ENCODE results near the gene ANAPC10. TPM values are rescaled to one million over a fixed set of nuclear protein-coding genes. Genes with fewer than 3 reads are reported as not detected.

The ANAPC10 gene
- total and polyA plus RNA-seq, 4 donors: 17.8 to 53.7 (median 21.6) TPM

DNA sequence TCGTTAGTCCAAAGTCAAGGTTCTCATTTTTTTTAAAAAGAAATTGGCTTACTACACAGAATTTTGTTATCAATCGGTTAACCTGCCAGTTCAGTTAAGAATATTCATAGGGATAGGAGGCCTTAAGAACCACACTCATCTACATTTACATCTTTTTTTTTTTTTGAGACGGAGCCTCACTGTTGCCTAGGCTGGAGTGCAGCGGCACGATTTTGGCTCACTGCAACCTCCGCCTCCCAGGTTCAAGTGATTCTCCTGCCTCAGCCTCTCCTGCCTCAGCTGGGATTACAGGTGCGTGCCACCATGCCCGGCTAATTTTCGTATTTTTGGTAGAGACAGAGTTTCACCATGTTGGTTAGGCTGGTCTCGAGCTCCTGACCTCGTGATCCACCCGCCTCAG lies 33.9 kb upstream of the ANAPC10 start:
- no peak overlapping the region for H3K9ac ChIP-seq (ENCODE audit: insufficient read depth in 1 of 2, low read length in 2 of 2)
- no peaks in the 10 kb centered on the region for H3K9me3 ChIP-seq (ENCODE audit: control insufficient read depth in 4 of 4, insufficient read depth in 3 of 4, low read length in 3 of 4)
- H3K36me3 ChIP-seq (ENCODE audit: control insufficient read depth in 4 of 4, insufficient read depth in 4 of 4, low read length in 4 of 4): peaks cover 1 to 11% (median 4%) of the 10 kb centered on the region in 4 donors
- H3K27ac ChIP-seq (ENCODE audit: low read depth in 1 of 2, low read length in 1 of 2): no peak overlapping the region
- no peaks in the 10 kb centered on the region for H3K27me3 ChIP-seq (ENCODE audit: control insufficient read depth in 3 of 3, insufficient read depth in 3 of 3, low read length in 2 of 3)
- no peak overlapping the region for H3K4me3 ChIP-seq
- 92 to 95% methylated on average over 12 of the region's 12 CpGs for WGBS, 2 donors
- H3K4me1 ChIP-seq (ENCODE audit: control insufficient read depth in 5 of 5, insufficient read depth in 5 of 5, low read length in 5 of 5): peaks cover 0 to 1% (median 0%) of the 10 kb centered on the region in 5 donors
- TF ChIP-seq, protein P1, sequence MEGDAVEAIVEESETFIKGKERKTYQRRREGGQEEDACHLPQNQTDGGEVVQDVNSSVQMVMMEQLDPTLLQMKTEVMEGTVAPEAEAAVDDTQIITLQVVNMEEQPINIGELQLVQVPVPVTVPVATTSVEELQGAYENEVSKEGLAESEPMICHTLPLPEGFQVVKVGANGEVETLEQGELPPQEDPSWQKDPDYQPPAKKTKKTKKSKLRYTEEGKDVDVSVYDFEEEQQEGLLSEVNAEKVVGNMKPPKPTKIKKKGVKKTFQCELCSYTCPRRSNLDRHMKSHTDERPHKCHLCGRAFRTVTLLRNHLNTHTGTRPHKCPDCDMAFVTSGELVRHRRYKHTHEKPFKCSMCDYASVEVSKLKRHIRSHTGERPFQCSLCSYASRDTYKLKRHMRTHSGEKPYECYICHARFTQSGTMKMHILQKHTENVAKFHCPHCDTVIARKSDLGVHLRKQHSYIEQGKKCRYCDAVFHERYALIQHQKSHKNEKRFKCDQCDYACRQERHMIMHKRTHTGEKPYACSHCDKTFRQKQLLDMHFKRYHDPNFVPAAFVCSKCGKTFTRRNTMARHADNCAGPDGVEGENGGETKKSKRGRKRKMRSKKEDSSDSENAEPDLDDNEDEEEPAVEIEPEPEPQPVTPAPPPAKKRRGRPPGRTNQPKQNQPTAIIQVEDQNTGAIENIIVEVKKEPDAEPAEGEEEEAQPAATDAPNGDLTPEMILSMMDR (IDR thresholded peaks at IDR 0.05; ENCODE audit: control extremely low read depth, extremely low read depth): no peak
- no peak for DNase-seq
- ATAC-seq (ENCODE audit: insufficient read depth, low FRiP score): no peak

DNA sequence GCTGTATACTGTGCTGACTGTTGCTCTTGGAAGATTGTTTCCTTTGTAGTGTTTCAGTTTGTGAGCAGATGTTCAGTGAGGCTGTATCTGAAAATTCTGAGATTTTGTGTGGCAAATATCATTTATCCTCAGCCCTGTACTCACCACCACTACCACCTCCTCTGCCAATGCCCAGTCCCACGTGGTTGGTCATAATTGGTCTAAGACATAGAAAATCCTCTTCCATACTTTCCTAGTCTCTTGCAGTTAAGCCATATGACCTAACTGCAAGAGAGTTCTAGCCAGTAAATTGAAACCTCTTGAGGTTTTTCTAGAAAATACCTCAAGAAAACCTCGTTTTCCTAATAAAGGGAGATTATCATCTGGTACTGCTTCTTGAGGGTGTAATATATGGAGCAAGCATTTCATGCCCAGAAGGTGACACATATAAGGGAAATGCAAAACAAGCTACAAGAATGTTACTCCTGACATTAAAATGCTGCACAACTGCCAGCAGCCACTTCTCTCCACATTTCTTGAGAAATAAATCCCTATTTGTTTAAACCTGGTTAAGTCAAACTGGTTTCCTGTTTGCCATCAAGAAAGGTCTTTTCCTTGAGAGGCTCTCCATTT lies 32.9 kb upstream of the ANAPC10 start:
- Histone ChIP-seq H3K36me3 (ENCODE audit: control insufficient read depth in 4 of 4, insufficient read depth in 4 of 4, low read length in 4 of 4) (peaks cover 5 to 20% (median 11%) of the 10 kb centered on the region in 4 donors), H3K27ac (ENCODE audit: low read depth in 1 of 2, low read length in 1 of 2) (peak overlapping the region in 1 of 2 donors; percentile 20), H3K4me1 (ENCODE audit: control insufficient read depth in 5 of 5, insufficient read depth in 5 of 5, low read length in 5 of 5) (peaks cover 0 to 1% (median 0%) of the 10 kb centered on the region in 5 donors), H3K9me3 (ENCODE audit: control insufficient read depth in 4 of 4, insufficient read depth in 3 of 4, low read length in 3 of 4) (no peaks in the 10 kb centered on the region), H3K27me3 (ENCODE audit: control insufficient read depth in 3 of 3, insufficient read depth in 3 of 3, low read length in 2 of 3) (no peaks in the 10 kb centered on the region), H3K9ac (ENCODE audit: insufficient read depth in 1 of 2, low read length in 2 of 2) (no peak overlapping the region), H3K4me3 (no peak overlapping the region)
- ATAC-seq (ENCODE audit: insufficient read depth, low FRiP score) (peak; percentile 28), DNase-seq (peak; percentile 22 to 63 (median 32))
- TF ChIP-seq, protein P1 (IDR thresholded peaks at IDR 0.05; ENCODE audit: control extremely low read depth, extremely low read depth): no peak
- 60 to 71% methylated on average over 2 of the region's 2 CpGs for WGBS, 2 donors

DNA sequence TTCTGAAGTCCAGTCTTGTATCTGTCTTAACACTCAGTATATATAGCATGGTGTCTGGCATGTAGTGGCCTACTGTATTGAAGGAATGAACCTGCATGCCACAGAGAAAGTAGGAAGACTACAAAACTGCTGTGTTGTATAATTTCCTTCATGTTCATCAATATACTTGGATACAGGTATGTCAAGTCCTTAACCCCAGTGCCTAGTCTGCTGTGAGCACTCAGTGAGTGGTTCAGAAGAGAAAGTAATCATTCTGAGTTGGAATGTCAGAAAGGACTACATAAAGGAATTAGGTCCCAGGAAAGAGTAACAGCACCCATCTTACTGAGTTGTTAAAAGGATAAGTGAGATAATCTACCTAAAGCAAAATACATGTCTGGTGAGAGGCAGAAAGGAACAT lies 32.1 kb upstream of the ANAPC10 start:
- Histone ChIP-seq H3K27me3 (ENCODE audit: control insufficient read depth in 3 of 3, insufficient read depth in 3 of 3, low read length in 2 of 3) (no peaks in the 10 kb centered on the region), H3K4me3 (no peak overlapping the region), H3K4me1 (ENCODE audit: control insufficient read depth in 5 of 5, insufficient read depth in 5 of 5, low read length in 5 of 5) (peaks cover 0 to 1% (median 0%) of the 10 kb centered on the region in 5 donors), H3K9me3 (ENCODE audit: control insufficient read depth in 4 of 4, insufficient read depth in 3 of 4, low read length in 3 of 4) (no peaks in the 10 kb centered on the region), H3K36me3 (ENCODE audit: control insufficient read depth in 4 of 4, insufficient read depth in 4 of 4, low read length in 4 of 4) (peaks cover 6 to 24% (median 15%) of the 10 kb centered on the region in 4 donors), H3K27ac (ENCODE audit: low read depth in 1 of 2, low read length in 1 of 2) (no peak overlapping the region), H3K9ac (ENCODE audit: insufficient read depth in 1 of 2, low read length in 2 of 2) (no peak overlapping the region)
- TF ChIP-seq, protein P1 (IDR thresholded peaks at IDR 0.05; ENCODE audit: control extremely low read depth, extremely low read depth): no peak
- ATAC-seq (ENCODE audit: insufficient read depth, low FRiP score) (no peak), DNase-seq (no peak)

DNA sequence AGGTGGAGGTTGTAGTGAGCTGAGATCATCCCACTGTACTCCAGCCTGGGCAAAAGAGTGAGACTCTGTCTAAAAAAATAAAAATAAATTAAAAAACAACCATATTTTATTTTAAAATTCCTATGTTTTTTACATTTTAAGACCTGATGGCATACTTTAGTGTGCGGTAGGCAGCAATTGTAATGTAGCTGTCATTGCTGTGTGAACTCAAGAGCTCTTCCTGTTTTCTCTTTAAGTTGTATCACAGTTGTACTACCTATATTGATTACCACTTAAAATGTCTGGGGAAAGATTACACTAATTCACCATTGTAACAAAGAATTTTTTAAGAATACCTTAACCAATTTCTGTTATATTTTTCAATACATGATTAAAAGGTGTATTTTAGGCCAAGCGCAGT lies 27.4 kb upstream of the ANAPC10 start:
- no peaks in the 10 kb centered on the region for H3K27me3 ChIP-seq (ENCODE audit: control insufficient read depth in 3 of 3, insufficient read depth in 3 of 3, low read length in 2 of 3)
- no peak for DNase-seq
- no peak overlapping the region for H3K4me3 ChIP-seq
- TF ChIP-seq, protein P1 (IDR thresholded peaks at IDR 0.05; ENCODE audit: control extremely low read depth, extremely low read depth): no peak
- ATAC-seq (ENCODE audit: insufficient read depth, low FRiP score): no peak
- 98 to 99% methylated on average over 2 of the region's 2 CpGs for WGBS, 2 donors
- H3K9ac ChIP-seq (ENCODE audit: insufficient read depth in 1 of 2, low read length in 2 of 2): no peak overlapping the region
- H3K4me1 ChIP-seq (ENCODE audit: control insufficient read depth in 5 of 5, insufficient read depth in 5 of 5, low read length in 5 of 5): no peaks in the 10 kb centered on the region
- peaks cover 17 to 42% (median 23%) of the 10 kb centered on the region in 4 donors for H3K36me3 ChIP-seq (ENCODE audit: control insufficient read depth in 4 of 4, insufficient read depth in 4 of 4, low read length in 4 of 4)
- H3K9me3 ChIP-seq (ENCODE audit: control insufficient read depth in 4 of 4, insufficient read depth in 3 of 4, low read length in 3 of 4): no peaks in the 10 kb centered on the region
- no peak overlapping the region for H3K27ac ChIP-seq (ENCODE audit: low read depth in 1 of 2, low read length in 1 of 2)

Data from lung (tissue), 12 donors.